ENCODE data around the gene HSF4.

HSF4 gene

GRCh38 chr16:67208154-67208896 is 43.8 kb downstream of the HSF4 start:
- H3K4me3 ChIP-seq (ENCODE audit: low read depth, low read length), result no peak overlapping the region
- TF ChIP-seq, protein P1, sequence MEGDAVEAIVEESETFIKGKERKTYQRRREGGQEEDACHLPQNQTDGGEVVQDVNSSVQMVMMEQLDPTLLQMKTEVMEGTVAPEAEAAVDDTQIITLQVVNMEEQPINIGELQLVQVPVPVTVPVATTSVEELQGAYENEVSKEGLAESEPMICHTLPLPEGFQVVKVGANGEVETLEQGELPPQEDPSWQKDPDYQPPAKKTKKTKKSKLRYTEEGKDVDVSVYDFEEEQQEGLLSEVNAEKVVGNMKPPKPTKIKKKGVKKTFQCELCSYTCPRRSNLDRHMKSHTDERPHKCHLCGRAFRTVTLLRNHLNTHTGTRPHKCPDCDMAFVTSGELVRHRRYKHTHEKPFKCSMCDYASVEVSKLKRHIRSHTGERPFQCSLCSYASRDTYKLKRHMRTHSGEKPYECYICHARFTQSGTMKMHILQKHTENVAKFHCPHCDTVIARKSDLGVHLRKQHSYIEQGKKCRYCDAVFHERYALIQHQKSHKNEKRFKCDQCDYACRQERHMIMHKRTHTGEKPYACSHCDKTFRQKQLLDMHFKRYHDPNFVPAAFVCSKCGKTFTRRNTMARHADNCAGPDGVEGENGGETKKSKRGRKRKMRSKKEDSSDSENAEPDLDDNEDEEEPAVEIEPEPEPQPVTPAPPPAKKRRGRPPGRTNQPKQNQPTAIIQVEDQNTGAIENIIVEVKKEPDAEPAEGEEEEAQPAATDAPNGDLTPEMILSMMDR (IDR thresholded peaks at IDR 0.05; ENCODE audit: low read depth, low read length), result no peak

GRCh38 chr16:67209565-67209964 is 45.0 kb downstream of the HSF4 start:
- no peak overlapping the region for H3K4me3 ChIP-seq (ENCODE audit: low read depth, low read length)
- TF ChIP-seq, protein P1 (IDR thresholded peaks at IDR 0.05; ENCODE audit: low read depth, low read length), result no peak

GRCh38 chr16:67210069-67210937 is 45.8 kb downstream of the HSF4 start:
- TF ChIP-seq, protein P1 (IDR thresholded peaks at IDR 0.05; ENCODE audit: low read depth, low read length), result no peak
- H3K4me3 ChIP-seq (ENCODE audit: low read depth, low read length), result no peak overlapping the region

DNA sequence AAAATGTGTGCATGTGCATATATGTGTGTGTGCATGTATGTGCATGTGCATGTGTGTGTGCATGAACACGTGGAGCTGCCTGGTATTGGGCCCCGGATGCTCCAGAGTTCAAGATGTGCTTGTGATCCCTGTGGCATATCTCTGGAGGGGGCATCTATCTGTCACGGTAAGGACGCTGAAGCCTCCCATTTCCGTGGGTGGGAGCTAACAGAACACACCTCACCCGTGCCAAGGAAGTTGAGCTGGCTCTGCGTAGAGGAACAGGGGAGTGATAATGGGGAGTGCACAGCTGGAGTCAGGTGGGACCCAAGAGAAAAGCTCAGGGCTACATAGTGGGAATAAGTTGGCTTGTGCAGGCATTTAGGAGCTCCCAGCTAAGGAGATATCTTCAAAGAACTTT is 47.1 kb downstream of the HSF4 start:
- no peak overlapping the region for H3K4me3 ChIP-seq (ENCODE audit: low read depth, low read length)
- TF ChIP-seq, protein P1 (IDR thresholded peaks at IDR 0.05; ENCODE audit: low read depth, low read length), result no peak

DNA sequence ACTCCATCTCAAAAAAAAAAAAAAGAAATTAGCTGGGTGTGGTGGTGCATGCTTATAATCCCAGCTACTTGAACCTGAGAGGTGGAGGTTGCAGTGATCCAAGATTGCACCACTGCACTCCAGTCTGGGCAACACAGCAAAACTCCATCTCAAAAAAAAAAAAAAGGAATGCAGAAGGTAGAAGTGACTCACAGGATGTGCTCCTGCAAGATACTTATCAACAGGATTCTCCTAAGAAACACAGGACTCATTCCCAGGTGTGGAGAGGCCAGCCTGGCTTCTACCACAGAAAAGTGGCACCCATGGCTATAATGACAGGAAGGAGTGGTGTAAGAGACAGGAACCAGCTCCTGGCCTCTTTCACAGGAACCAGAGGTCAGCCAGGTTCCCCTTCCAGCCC is 48.2 kb downstream of the HSF4 start:
- H3K4me3 ChIP-seq (ENCODE audit: low read depth, low read length), result no peak overlapping the region
- TF ChIP-seq, protein P1 (IDR thresholded peaks at IDR 0.05; ENCODE audit: low read depth, low read length), result no peak

DNA sequence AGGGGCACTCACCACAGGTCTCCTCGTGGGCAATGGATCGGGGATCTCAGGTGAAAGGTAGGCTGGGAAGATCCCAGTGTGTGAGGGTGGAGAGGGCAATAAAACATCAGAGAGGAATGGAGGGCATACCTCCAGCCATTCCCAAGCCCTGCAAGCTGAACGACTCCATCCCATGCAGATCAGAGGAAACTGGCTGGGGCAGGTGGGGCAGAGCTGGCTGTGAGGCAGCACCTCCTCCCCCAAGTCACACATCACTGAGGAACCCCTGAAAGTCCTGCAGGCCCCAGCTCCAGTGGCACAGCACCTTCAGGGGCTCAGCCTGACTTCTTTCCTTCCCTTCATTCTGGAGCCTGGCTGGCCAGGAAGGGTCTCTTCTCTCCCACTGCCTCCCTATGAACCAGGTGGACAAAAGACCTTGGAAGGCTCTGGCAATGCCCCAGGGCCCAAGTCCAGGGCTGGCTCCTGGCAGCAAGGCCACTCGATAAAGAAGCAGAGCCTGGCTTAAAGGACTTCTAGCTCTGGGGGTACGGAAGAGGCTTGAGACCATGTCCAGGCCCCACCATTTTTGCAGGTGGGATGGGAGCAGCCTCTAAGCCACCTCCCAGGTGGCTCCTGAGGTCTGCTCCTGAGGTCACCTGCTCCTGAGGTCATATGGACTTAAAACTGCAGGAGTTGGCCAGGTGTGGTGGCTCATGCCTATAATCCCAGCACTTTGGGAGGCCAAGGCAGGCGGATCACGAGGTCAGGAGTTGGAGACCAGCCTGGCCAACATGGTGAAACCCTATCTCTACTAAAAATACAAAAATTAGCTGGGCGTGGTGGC is 48.9 kb downstream of the HSF4 start:
- no peak overlapping the region for H3K4me3 ChIP-seq (ENCODE audit: low read depth, low read length)
- TF ChIP-seq, protein P1 (IDR thresholded peaks at IDR 0.05; ENCODE audit: low read depth, low read length), result no peak

Measured in WI38 (cell line).